ENCODE results near the gene SHISA5.

- TF ChIP-seq GATA2 (IDR thresholded peaks at IDR 0.05; ENCODE audit: low read depth, low read length) (no peak), GATA3 (IDR thresholded peaks at IDR 0.05; ENCODE audit: low read depth, low read length) (no peak)
Observed at GRCh38 chr3:48456456-48456855, 47.5 kb downstream of the SHISA5 start.
